Trophoblast cell (in vitro differentiated cells and primary cell): Measurements from ENCODE around the gene MORN4.

Source experiments
- DNase-seq, 2 donors: peaks; one replicate each; pipeline ENCODE4 v3.0.0-alpha.2; 2016
- H2AFZ ChIP-seq: 2 replicates; pipeline ENCODE4 v1.6.1; 2013; ENCODE audit warnings: low read length, moderate library complexity, mild to moderate bottlenecking; ENCODE audit not compliant: insufficient read depth, poor library complexity
- H2AK5ac ChIP-seq: 2 replicates; pipeline ENCODE4 v1.6.1; 2013; ENCODE audit warnings: mild to moderate bottlenecking, low read length
- H2BK120ac ChIP-seq: 2 replicates; pipeline ENCODE4 v1.6.1; 2013; ENCODE audit warnings: low read length, mild to moderate bottlenecking, moderate library complexity; ENCODE audit not compliant: insufficient read depth, poor library complexity
- H2BK12ac ChIP-seq: 2 replicates; pipeline ENCODE4 v1.6.1; 2013; ENCODE audit warnings: mild to moderate bottlenecking, low read length, moderate library complexity
- H2BK5ac ChIP-seq: 2 replicates; pipeline ENCODE4 v1.6.1; 2013; ENCODE audit warnings: low read length, low read depth, moderate library complexity, mild to moderate bottlenecking; ENCODE audit not compliant: poor library complexity
- H3K14ac ChIP-seq: 2 replicates; pipeline ENCODE4 v1.6.1; 2013; ENCODE audit warnings: mild to moderate bottlenecking, low read length
- H3K18ac ChIP-seq: 2 replicates; pipeline ENCODE4 v1.6.1; 2013; ENCODE audit warnings: mild to moderate bottlenecking, low read length
- H3K23ac ChIP-seq: 2 replicates; pipeline ENCODE4 v1.6.1; 2013; ENCODE audit warnings: low read length
- H3K27ac ChIP-seq: 2 replicates; pipeline ENCODE4 v1.5.1; 2013; ENCODE audit warnings: low read depth, mild to moderate bottlenecking, inconsistent platforms, low read length, moderate library complexity
- H3K27me3 ChIP-seq: 2 replicates; pipeline ENCODE4 v1.6.1; 2013; ENCODE audit warnings: inconsistent platforms, mild to moderate bottlenecking, low read length, moderate library complexity; ENCODE audit not compliant: insufficient read depth
- H3K36me3 ChIP-seq, 2 experiments: 1 replicate in 1 of 2; 2 replicates in 1 of 2; pipeline ENCODE4 v1.6.1; 2013; ENCODE audit warnings: low read length in 2 of 2, mild to moderate bottlenecking in 2 of 2, moderate library complexity in 1 of 2; ENCODE audit not compliant: insufficient read depth in 2 of 2, control insufficient read depth in 1 of 2
- H3K4ac ChIP-seq: 2 replicates; pipeline ENCODE4 v1.6.1; 2013; ENCODE audit warnings: low read depth, mild to moderate bottlenecking, low read length, moderate library complexity
- H3K4me1 ChIP-seq, 2 experiments: 1 replicate in 1 of 2; 2 replicates in 1 of 2; pipeline ENCODE4 v1.6.1; 2013; ENCODE audit warnings: low read length in 2 of 2, mild to moderate bottlenecking in 2 of 2, moderate library complexity in 1 of 2; ENCODE audit not compliant: insufficient read depth in 2 of 2, control insufficient read depth in 1 of 2
- H3K4me2 ChIP-seq: 2 replicates; pipeline ENCODE4 v1.6.1; 2013; ENCODE audit warnings: inconsistent platforms, mild to moderate bottlenecking, low read length, moderate library complexity
- H3K4me3 ChIP-seq: 2 replicates; pipeline ENCODE4 v1.5.1; 2013; ENCODE audit warnings: mild to moderate bottlenecking, low read depth, low read length, inconsistent platforms
- H3K79me1 ChIP-seq: one replicate; pipeline ENCODE4 v1.6.1; 2013; ENCODE audit warnings: low read length
- H3K79me2 ChIP-seq: 2 replicates; pipeline ENCODE4 v1.6.1; 2013; ENCODE audit warnings: low read length, mild to moderate bottlenecking; ENCODE audit not compliant: control insufficient read depth, insufficient read depth, poor library complexity
- H3K9ac ChIP-seq: 2 replicates; pipeline ENCODE4 v1.6.1; 2013; ENCODE audit warnings: mild to moderate bottlenecking, low read length
- H3K9me3 ChIP-seq: 2 replicates; pipeline ENCODE4 v1.6.1; 2013; ENCODE audit warnings: low read depth, mild to moderate bottlenecking, control low read depth, inconsistent platforms, low read length; ENCODE audit not compliant: insufficient read depth
- H4K12ac ChIP-seq: 2 replicates; pipeline ENCODE4 v1.6.1; 2013; ENCODE audit warnings: low read depth, mild to moderate bottlenecking, low read length, moderate library complexity
- H4K8ac ChIP-seq: 2 replicates; pipeline ENCODE4 v1.6.1; 2013; ENCODE audit warnings: low read depth, mild to moderate bottlenecking, low read length, moderate library complexity
- H4K91ac ChIP-seq: one replicate; pipeline ENCODE4 v1.6.1; 2013; ENCODE audit warnings: low read depth, mild to moderate bottlenecking, low read length, moderate library complexity
- WGBS: extraction: QIAGEN DNeasy Blood & Tissue Kit; methylation state at CpG from one replicate; pipeline ENCODE4 v1.1.7; 2013; ENCODE audit warnings: missing lambda C conversion rate; ENCODE audit not compliant: insufficient read length, insufficient coverage; ENCODE audit errors: extremely low coverage; 5-methylcytosine and 5-hydroxymethylcytosine counted together

Gene MORN4

DNA sequence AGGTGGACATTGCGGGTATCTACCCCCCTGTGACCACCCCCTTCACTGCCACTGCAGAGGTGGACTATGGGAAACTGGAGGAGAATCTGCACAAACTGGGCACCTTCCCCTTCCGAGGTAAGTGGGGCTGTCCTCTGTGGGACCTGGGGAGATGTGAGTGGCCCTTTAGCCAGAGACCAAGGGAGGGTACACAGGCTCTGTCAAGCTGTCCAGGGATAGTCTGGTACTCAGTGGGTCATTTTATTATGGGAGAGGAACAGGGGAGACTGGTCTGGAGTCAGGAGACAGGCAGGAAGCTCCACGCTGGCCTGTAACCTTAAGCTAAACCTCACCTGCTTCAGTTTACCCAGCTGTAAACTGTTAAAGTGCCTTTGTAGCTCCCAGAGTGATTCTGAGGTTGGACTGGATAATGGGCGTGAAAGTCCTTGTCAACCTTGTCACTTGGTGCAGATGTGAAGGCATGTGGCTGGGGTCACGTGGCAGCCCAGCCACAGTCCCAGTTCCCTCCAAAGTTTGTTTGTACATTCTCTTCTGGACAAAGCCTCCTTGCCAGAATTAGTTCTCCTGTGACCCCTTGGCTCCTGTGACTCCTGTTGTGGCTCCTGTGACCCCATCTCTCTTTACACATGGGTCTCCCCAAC lies 48.4 kb downstream of the MORN4 start:
- Histone ChIP-seq H3K79me1 (no peaks in the 10 kb centered on the region), H3K23ac (no peak overlapping the region), H3K18ac (no peak overlapping the region), H2BK12ac (no peak overlapping the region), H3K9ac (no peak overlapping the region), H3K27ac (no peak overlapping the region), H4K12ac (no peak overlapping the region), H3K4ac (no peak overlapping the region), H2BK5ac (no peak overlapping the region), H3K4me1 (peaks cover 3 to 5% of the 10 kb centered on the region in 2 experiments), H3K9me3 (no peaks in the 10 kb centered on the region), H3K27me3 (no peaks in the 10 kb centered on the region), H4K91ac (no peak overlapping the region), H3K4me2 (no peak overlapping the region), H2AFZ (no peak overlapping the region), H4K8ac (no peak overlapping the region), H3K14ac (no peak overlapping the region), H3K36me3 (no peaks in the 10 kb centered on the region), H2AK5ac (no peak overlapping the region), H3K4me3 (no peak overlapping the region), H3K79me2 (no peaks in the 10 kb centered on the region), H2BK120ac (no peak overlapping the region)
- no peak for DNase-seq
- WGBS: no CpG with 5 or more reads among the region's 5 CpGs

DNA sequence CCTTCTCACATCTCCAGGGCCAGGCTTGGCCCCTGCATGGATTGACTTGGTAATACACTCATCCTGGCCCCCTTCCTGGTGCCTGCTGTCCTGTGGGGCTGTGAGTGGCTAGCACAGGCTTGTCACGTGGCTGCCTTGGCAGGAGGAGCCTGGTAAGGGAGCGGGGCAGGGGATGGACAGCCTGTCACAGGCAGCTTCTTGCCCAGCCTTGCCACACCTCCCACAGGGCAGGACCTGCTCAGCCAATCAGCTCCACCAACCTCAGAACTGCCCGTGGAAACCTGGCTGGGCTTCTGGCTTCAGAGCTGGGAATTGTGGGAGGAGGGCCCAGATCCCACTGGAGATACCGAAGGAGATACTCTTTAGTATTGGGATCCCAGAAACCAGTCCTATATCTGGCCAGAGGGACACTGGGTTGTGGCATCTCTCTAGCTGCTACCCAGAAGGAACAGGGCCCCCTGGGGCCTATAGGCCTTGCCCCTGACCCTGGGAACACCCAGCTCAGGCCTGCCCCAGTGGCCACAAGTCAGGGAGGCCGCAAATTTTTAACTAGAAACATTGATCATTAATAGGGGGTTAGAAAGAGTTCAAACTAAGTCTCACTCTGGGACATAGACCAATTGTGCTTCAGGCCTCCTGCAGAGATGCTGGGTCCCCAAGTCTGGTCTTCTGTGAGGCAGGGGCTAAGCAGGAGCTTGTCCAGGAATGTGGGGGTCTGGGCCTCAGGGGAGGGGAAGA lies 49.1 kb downstream of the MORN4 start, which contains the start of gene HOGA1:
Gene HOGA1, plus strand, starts transcription at position 330 of the 738 bp plus-strand sequence. Its CDS starts 315 bp downstream, at position 645.
- H4K91ac ChIP-seq: no peak within 1 kb of the TSS
- H3K14ac ChIP-seq: peak within 1 kb of the TSS; percentile 26
- H4K12ac ChIP-seq: no peak within 1 kb of the TSS
- no peaks in the 10 kb centered on the region for H3K36me3 ChIP-seq
- no peaks in the 10 kb centered on the region for H3K9me3 ChIP-seq
- H2AFZ ChIP-seq: no peak within 1 kb of the TSS
- H4K8ac ChIP-seq: peak within 1 kb of the TSS; percentile 12
- H3K79me2 ChIP-seq: no peaks in the 10 kb centered on the region
- no peak within 1 kb of the TSS for H3K4me3 ChIP-seq
- WGBS: no CpG with 5 or more reads among the region's 5 CpGs
- no peak within 1 kb of the TSS for H2BK12ac ChIP-seq
- H3K9ac ChIP-seq: no peak within 1 kb of the TSS
- H2AK5ac ChIP-seq: no peak within 1 kb of the TSS
- H3K4me1 ChIP-seq: peaks cover 3 to 5% of the 10 kb centered on the region in 2 experiments
- H3K27ac ChIP-seq: no peak within 1 kb of the TSS
- H3K18ac ChIP-seq: no peak within 1 kb of the TSS
- no peak within 1 kb of the TSS for H3K4ac ChIP-seq
- DNase-seq: no peak
- H3K23ac ChIP-seq: no peak within 1 kb of the TSS
- no peak within 1 kb of the TSS for H2BK5ac ChIP-seq
- no peak within 1 kb of the TSS for H2BK120ac ChIP-seq
- no peak within 1 kb of the TSS for H3K4me2 ChIP-seq
- H3K27me3 ChIP-seq: no peaks in the 10 kb centered on the region
- no peaks in the 10 kb centered on the region for H3K79me1 ChIP-seq

DNA sequence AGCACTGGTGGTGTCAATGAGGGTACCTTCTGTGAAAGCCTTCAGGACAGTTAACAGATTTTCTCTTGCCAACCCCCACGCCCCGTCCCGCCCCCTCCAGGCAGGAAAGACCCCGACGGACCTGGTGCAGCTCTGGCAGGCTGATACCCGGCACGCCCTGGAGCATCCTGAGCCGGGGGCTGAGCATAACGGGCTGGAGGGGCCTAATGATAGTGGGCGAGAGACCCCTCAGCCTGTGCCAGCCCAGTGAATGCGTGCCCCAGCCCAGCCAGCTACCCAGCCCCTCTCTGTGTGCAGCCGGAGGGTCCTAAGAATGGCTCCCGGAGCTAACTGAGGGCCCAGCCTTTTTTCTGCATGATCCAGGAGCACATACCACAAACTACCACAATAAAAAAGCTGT lies 49.8 kb downstream of the MORN4 start:
- no peak overlapping the region for H4K8ac ChIP-seq
- H3K9ac ChIP-seq: no peak overlapping the region
- DNase-seq: no peak
- no peak overlapping the region for H3K4me2 ChIP-seq
- no peak overlapping the region for H3K14ac ChIP-seq
- H3K36me3 ChIP-seq: no peaks in the 10 kb centered on the region
- H3K9me3 ChIP-seq: no peaks in the 10 kb centered on the region
- H3K4me1 ChIP-seq: peaks cover 3 to 5% of the 10 kb centered on the region in 2 experiments
- no peak overlapping the region for H2BK5ac ChIP-seq
- H3K79me1 ChIP-seq: no peaks in the 10 kb centered on the region
- H3K79me2 ChIP-seq: no peaks in the 10 kb centered on the region
- H3K23ac ChIP-seq: no peak overlapping the region
- H3K27ac ChIP-seq: no peak overlapping the region
- no peak overlapping the region for H2AFZ ChIP-seq
- H3K27me3 ChIP-seq: no peaks in the 10 kb centered on the region
- WGBS: no CpG with 5 or more reads among the region's 13 CpGs
- no peak overlapping the region for H2BK120ac ChIP-seq
- H4K91ac ChIP-seq: no peak overlapping the region
- no peak overlapping the region for H3K4me3 ChIP-seq
- H3K4ac ChIP-seq: no peak overlapping the region
- no peak overlapping the region for H4K12ac ChIP-seq
- no peak overlapping the region for H2BK12ac ChIP-seq
- no peak overlapping the region for H3K18ac ChIP-seq
- H2AK5ac ChIP-seq: no peak overlapping the region

DNA sequence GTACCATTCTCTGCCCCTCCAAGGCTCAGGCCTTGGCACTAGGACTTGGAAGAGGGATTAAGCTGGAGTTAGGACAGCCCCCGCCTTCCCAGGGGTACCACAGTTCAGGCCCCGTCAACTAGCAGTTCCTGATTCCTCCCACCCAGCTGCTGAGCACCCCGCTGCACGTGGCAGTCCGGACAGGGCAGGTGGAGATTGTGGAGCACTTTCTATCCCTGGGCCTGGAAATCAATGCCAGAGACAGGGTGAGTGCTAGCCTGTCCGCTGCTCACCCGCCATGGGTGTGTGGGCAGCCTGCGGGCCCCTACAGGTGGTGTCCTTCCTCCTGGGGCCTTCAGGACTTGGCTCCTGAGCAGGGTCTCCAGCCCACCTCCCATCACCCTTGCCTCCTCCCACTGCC lies 51.1 kb downstream of the MORN4 start:
- H4K91ac ChIP-seq: no peak overlapping the region
- no peak for DNase-seq
- H3K79me1 ChIP-seq: no peaks in the 10 kb centered on the region
- no peak overlapping the region for H3K18ac ChIP-seq
- no peak overlapping the region for H3K14ac ChIP-seq
- peaks cover 3 to 5% of the 10 kb centered on the region in 2 experiments for H3K4me1 ChIP-seq
- no peak overlapping the region for H2BK5ac ChIP-seq
- no peak overlapping the region for H3K9ac ChIP-seq
- no peak overlapping the region for H3K27ac ChIP-seq
- no peak overlapping the region for H3K4me3 ChIP-seq
- no peak overlapping the region for H2AK5ac ChIP-seq
- WGBS: no CpG with 5 or more reads among the region's 8 CpGs
- no peaks in the 10 kb centered on the region for H3K9me3 ChIP-seq
- no peak overlapping the region for H2AFZ ChIP-seq
- no peak overlapping the region for H3K4me2 ChIP-seq
- no peaks in the 10 kb centered on the region for H3K79me2 ChIP-seq
- no peak overlapping the region for H4K8ac ChIP-seq
- H4K12ac ChIP-seq: no peak overlapping the region
- no peak overlapping the region for H2BK12ac ChIP-seq
- no peaks in the 10 kb centered on the region for H3K36me3 ChIP-seq
- no peak overlapping the region for H2BK120ac ChIP-seq
- no peak overlapping the region for H3K23ac ChIP-seq
- no peaks in the 10 kb centered on the region for H3K27me3 ChIP-seq
- no peak overlapping the region for H3K4ac ChIP-seq
